Stimulated activated memory B cell treated with anti-CD40 and anti-IgM and Interleukin-4, amounts not matched to agents 10 μg/mL and 1 μg/mL and 100 μg/mL, for 72 hours (primary cell): Measurements from ENCODE around the gene MRPS35.
"Not testable (repeated sequence)": the region's sequence is repeated elsewhere in the genome, so short reads cannot be mapped to it uniquely, and the experiment has no call there.

Experiments used
- ATAC-seq: fragments of 150-1000 bp; cut with Tn5 transposase; 2 replicates; pipeline ENCODE4 v1.10.0; 2021
- H3K27ac Mint-ChIP-seq: one replicate; pipeline ENCODE4 v1.8.0; 2022; ENCODE audit warnings: mild to moderate bottlenecking, mixed read lengths
- H3K27me3 Mint-ChIP-seq: one replicate; pipeline ENCODE4 v1.8.0; 2022; ENCODE audit warnings: mixed read lengths
- H3K36me3 Mint-ChIP-seq: one replicate; pipeline ENCODE4 v1.8.0; 2022; ENCODE audit warnings: mixed read lengths
- H3K4me1 Mint-ChIP-seq: one replicate; pipeline ENCODE4 v1.8.0; 2022; ENCODE audit warnings: mixed read lengths
- H3K4me3 Mint-ChIP-seq: one replicate; pipeline ENCODE4 v1.8.0; 2022; ENCODE audit warnings: mild to moderate bottlenecking, moderate library complexity, mixed read lengths
- H3K9me3 Mint-ChIP-seq: one replicate; pipeline ENCODE4 v1.8.0; 2022; ENCODE audit warnings: mixed read lengths

Gene MRPS35

DNA sequence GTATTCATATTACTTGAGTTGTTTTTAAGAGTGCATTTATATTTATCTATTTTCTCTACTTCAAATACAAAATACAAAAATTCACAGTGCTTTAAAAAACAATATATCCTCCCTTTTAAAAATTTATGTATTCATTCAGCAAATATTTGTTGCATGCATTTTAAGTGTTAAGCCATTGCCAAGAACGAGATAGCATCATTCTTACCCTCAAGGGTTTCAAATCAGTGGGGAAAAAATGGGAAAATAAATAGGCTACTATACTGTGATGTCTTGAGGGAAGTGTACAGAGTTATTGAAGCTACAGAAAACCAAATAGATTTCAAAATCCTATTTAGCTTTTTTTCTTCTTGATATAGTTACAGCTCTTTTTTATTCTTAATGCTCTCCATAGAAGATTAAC is 23.2 kb downstream of the MRPS35 start:
- H3K9me3 Mint-ChIP-seq = no peaks in the 10 kb centered on the region
- no peaks in the 10 kb centered on the region for H3K27me3 Mint-ChIP-seq
- no peak for ATAC-seq
- no peak overlapping the region for H3K27ac Mint-ChIP-seq
- H3K4me3 Mint-ChIP-seq = no peak overlapping the region
- peaks cover 43% of the 10 kb centered on the region for H3K36me3 Mint-ChIP-seq
- no peaks in the 10 kb centered on the region for H3K4me1 Mint-ChIP-seq

DNA sequence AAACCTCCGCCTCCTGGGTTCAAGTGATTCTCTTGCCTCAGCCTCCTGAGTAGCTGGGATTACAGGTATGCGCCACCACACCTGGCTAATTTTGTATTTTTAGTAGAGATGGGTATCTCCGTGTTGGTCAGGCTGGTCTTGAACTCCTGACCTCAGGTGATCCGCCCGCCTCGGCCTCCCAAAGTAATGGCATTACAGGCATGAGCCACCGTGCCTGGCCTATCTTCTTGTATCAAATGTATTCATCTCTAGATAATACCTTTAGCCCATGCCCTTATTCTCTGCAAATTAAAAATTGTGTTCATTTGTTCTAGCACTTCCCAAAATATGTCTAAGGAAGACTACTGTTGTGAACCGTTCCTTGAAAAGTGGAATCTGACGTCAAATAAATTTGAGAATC is 23.7 kb downstream of the MRPS35 start:
- peaks cover 46% of the 10 kb centered on the region for H3K36me3 Mint-ChIP-seq
- H3K27ac Mint-ChIP-seq, H3K9me3 Mint-ChIP-seq: not testable (repeated sequence)

DNA sequence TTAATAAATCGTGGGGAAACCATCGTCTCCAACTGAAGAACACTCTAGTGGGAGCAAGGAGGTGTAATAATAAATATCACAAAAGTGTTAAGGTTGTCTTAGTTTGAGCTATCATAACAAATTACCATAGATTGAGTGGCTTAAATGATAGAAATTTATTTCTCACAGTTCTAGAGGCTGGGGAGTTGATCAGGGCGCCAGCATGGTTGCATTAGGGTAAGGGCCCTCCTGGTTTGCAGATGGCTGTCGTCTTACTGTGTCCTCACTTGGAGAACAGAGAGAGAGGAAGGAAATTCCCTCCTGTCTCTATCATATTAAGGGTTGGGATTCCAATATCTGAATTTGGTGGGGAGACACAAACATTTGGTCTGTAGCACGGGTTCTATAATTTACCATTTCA is 33.0 kb downstream of the MRPS35 start:
- Mint-ChIP-seq H3K4me1 (no peaks in the 10 kb centered on the region), H3K4me3 (no peak overlapping the region), H3K9me3 (no peaks in the 10 kb centered on the region), H3K27ac (no peak overlapping the region), H3K27me3 (no peaks in the 10 kb centered on the region), H3K36me3 (peaks cover 76% of the 10 kb centered on the region)
- ATAC-seq = no peak

More for the DNA sequence above, 23.7 kb downstream of the MRPS35 start:
- not testable (repeated sequence) for H3K27me3 Mint-ChIP-seq, H3K4me3 Mint-ChIP-seq, ATAC-seq, H3K4me1 Mint-ChIP-seq

DNA sequence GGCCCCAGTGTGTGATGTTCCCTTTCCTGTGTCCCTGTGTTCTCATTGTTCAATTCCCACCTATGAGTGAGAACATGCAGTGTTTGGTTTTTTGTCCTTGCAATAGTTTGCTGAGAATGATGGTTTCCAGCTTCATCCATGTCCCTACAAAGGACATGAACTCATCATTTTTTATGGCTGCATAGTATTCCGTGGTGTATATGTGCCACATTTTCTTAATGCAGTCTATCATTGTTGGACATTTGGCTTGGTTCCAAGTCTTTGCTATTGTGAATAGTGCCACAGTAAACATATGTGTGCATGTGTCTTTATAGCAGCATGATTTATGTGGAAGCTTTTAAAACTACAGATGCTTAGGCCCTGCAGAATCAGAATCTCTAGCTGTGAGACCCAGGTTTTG is 35.1 kb downstream of the MRPS35 start:
- not testable (repeated sequence) for H3K27ac Mint-ChIP-seq, H3K4me1 Mint-ChIP-seq, H3K27me3 Mint-ChIP-seq, H3K4me3 Mint-ChIP-seq, ATAC-seq, H3K9me3 Mint-ChIP-seq
- H3K36me3 Mint-ChIP-seq = peaks cover 57% of the 10 kb centered on the region

DNA sequence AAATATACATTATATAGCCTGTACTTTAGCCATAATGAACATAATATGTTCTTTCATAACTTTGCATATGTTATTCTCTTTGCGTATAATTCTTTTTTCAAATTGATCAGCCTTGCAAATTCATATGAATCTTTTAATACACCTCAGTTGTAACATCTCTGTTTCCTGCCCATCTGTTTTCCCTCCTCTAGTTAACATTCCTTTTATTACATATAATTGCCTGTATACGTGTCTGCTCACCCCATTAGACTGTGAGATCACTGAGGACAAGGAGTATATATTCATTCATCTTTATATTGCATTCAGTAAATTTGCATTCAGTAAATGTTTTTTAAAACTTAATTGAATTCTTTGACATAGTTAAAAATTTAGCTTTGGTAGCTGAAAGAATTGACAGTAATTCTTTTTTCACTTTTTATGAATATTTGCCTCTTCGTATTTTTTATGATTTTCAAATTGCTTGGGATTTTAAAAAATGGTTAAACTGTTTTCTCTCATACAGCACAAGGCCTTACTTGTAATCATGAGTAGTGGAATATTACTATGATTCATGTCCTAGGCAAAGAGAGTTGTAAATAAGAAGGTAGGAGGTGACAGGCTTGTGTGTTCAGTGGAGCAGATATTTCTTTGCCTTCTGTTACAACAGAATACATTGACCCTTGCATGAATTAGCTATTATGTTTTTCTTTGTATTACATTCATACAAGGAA is 36.6 kb downstream of the MRPS35 start:
- Mint-ChIP-seq H3K27me3 (no peaks in the 10 kb centered on the region), H3K9me3 (no peaks in the 10 kb centered on the region), H3K27ac (no peak overlapping the region), H3K4me1 (no peaks in the 10 kb centered on the region), H3K4me3 (no peak overlapping the region), H3K36me3 (peaks cover 44% of the 10 kb centered on the region)
- ATAC-seq = no peak

DNA sequence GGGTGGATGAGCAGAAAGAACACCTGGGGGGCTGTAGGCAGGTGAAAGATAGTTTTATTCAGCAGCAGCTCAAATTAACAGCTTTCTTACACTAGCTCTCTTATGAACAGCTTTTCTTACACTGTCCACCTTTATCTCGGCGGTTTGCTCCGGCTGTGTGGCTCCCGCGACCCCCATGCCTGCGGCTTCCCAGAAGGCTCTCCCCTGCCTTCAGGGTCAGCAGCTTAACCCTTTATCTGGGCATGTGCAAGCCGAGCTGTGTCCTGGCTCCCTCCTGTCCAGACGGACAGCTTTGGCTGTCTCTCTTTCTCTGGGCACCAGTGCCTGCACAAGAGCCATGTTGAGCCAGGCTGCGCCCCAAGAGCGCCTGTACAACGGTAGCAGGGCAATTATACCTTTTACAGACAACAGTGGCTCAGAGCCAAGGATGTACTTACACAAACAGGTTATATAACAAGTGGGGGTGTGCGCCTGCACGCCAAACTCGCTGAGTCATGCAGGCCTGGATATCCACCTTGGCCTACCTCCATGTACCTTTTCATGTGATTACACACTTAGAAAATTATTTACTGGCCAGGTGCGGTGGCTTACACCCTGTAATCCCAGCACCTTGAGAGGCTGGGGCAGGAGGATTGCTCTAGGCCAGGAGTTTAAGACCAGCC is 40.9 kb downstream of the MRPS35 start:
- Mint-ChIP-seq H3K27me3 (no peaks in the 10 kb centered on the region), H3K27ac (no peak overlapping the region), H3K36me3 (peaks cover 30% of the 10 kb centered on the region), H3K4me3 (no peak overlapping the region), H3K9me3 (no peaks in the 10 kb centered on the region), H3K4me1 (no peaks in the 10 kb centered on the region)
- ATAC-seq = no peak

DNA sequence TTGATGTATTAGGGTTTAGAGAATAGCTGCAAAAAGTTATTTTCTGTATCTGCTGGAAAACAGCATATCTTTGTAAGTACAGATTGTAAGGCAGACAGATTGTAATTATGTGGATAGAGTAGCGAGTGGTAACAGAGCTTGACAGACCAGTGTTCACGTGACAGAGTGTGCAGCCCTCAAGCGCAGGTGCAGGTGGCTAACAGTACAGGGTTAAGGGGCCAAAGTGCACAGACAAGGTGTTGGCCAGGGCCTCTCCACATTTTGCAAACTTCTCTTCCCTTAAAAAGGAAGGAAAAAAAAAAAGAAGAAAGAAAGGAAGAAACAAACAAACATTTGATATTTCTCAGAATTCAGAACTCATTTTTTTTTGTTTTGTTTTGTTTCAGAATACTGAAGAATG is 44.2 kb downstream of the MRPS35 start:
- no peaks in the 10 kb centered on the region for H3K27me3 Mint-ChIP-seq
- H3K27ac Mint-ChIP-seq = no peak overlapping the region

DNA sequence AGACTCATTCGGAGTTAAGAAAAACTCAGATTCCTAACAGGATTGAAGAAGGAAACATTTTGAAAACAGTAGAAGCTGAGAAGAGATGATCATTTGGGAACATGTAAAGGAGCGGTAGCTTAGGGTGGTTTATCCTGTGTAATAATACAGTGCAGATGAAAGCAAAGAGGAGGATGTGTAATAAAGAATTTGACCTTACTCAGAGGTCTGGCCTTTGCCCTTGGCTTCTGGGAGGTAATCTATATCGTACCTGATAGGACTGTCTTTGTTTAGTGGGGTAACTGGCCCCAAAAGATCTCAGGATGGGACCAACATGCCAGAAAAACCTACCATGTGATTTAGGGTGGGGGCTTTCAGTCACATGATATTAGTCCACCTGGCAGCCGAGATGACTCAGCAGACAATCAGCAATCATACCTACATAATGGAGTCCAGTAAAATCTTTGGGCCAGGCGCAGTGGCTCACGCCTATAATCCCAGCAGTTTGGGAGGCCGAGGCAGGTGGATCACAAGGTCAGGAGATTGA is 46.1 kb downstream of the MRPS35 start:
- Mint-ChIP-seq H3K4me3 (no peak overlapping the region), H3K27ac (no peak overlapping the region), H3K27me3 (no peaks in the 10 kb centered on the region), H3K4me1 (no peaks in the 10 kb centered on the region), H3K9me3 (no peaks in the 10 kb centered on the region), H3K36me3 (peaks cover 33% of the 10 kb centered on the region)
- no peak for ATAC-seq

More for the DNA sequence above, 44.2 kb downstream of the MRPS35 start:
- no peaks in the 10 kb centered on the region for H3K4me1 Mint-ChIP-seq
- no peak for ATAC-seq
- no peaks in the 10 kb centered on the region for H3K9me3 Mint-ChIP-seq
- no peak overlapping the region for H3K4me3 Mint-ChIP-seq
- H3K36me3 Mint-ChIP-seq = peaks cover 28% of the 10 kb centered on the region

DNA sequence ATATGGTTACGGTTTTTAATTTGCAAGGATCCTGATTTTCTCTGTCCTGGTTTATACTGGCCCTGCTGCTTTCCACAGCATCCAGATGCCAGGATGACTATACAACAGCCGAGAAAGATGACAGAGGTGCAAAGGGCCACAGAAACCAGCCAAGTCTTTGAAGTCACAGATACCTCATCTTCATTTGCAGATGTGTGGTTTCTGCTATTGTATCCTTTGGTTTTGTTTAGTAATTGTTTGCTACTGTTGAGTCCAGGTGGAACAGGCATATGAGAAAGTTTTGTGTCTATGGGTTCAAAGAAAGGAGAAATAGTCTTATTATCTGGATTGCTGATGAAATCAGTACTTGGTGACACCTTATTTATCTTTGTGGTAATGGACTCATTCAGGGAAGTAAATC is 52.1 kb downstream of the MRPS35 start:
- Mint-ChIP-seq H3K9me3 (no peaks in the 10 kb centered on the region), H3K4me3 (no peak overlapping the region), H3K27me3 (no peaks in the 10 kb centered on the region), H3K27ac (no peak overlapping the region), H3K36me3 (peaks cover 10% of the 10 kb centered on the region), H3K4me1 (no peaks in the 10 kb centered on the region)
- no peak for ATAC-seq

DNA sequence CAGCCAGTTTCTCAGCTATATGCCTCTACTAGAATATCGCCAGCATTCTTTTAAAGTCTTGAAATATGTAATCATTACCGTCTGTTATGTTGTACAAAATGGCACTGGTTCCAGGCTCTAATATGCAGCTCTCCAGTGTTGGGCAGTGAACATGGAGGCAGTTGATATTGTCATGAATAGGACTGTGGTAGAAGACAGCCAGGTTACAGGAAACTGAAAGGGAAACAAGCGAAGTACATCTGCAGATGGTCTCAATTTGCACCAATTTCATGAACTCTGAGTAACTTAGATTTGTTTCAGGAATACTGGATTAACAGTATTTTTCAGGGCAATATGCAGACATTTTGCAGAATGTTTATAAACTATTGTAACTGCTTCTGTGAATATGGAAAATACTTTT is 56.0 kb downstream of the MRPS35 start:
- Mint-ChIP-seq H3K4me3 (no peak overlapping the region), H3K9me3 (no peaks in the 10 kb centered on the region), H3K27me3 (no peaks in the 10 kb centered on the region), H3K4me1 (no peaks in the 10 kb centered on the region), H3K27ac (no peak overlapping the region), H3K36me3 (peaks cover 6% of the 10 kb centered on the region)
- no peak for ATAC-seq

DNA sequence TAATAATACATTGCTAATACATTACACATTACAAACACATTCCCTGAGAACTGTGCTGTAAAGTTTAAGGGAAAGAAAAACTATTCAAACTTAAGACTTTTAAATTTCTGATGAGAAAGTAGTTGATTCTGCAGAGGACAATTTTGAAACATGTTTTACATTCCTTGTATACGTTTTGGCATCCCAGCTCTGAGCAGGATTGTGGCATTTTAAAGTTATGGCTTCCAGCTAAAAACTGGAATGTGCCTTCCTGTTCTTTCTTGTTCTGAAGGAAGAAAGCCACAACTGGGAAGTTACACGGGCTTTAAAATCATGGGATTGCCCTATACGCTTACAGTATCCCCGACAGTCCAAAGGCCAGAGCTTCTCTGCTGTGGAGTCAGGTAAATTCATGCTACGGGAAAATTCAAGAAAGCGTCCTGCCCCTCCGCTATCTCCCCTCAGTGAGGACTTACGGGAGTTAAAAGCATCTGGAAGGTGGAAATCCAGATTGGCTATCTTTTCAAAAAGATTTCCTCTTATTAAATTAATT is 58.6 kb downstream of the MRPS35 start:
- no peaks in the 10 kb centered on the region for H3K9me3 Mint-ChIP-seq
- no peaks in the 10 kb centered on the region for H3K27me3 Mint-ChIP-seq
- no peaks in the 10 kb centered on the region for H3K36me3 Mint-ChIP-seq
- no peak for ATAC-seq
- no peak overlapping the region for H3K4me3 Mint-ChIP-seq
- no peak overlapping the region for H3K27ac Mint-ChIP-seq
- no peaks in the 10 kb centered on the region for H3K4me1 Mint-ChIP-seq

DNA sequence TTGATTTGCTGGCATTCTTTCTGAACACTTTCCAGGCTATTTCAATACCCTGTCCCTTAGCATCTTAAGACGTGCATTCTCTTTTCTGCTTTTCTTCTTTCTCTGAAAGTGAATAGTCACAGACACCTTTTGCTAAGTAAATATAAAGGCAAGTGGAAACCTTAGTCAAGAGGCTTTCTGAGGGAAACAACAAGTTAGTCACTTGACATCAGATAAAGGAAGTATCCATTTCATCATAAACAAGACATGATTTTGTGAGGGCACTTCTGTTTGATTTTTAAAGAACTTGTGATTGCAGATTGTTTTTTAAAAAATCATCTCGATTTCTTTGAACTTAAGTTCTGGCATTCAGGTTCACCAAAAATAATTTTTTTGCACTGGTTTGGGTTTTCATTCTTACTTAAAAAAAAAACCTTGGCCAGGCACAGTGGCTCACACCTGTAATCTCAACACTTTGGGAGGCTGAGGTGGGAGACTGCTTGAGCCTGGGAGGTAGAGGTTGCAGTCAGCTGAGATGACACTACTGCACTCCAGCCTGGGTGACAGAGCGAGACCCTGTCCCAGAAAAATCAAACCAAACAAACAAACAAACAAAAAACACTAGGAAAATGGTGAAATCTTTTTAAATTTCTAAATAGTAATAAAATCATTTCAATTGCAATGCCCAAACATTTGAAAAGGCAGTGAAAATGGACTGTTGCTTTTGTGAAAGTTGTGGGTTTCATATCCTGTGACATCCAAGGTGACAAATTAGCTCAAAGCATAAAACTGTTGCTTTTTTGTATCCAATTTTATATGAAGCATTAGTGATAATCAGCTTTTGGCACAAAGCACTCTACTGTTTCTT is 61.1 kb downstream of the MRPS35 start:
- no peak for ATAC-seq
- Mint-ChIP-seq H3K9me3 (no peaks in the 10 kb centered on the region), H3K4me1 (no peaks in the 10 kb centered on the region)

DNA sequence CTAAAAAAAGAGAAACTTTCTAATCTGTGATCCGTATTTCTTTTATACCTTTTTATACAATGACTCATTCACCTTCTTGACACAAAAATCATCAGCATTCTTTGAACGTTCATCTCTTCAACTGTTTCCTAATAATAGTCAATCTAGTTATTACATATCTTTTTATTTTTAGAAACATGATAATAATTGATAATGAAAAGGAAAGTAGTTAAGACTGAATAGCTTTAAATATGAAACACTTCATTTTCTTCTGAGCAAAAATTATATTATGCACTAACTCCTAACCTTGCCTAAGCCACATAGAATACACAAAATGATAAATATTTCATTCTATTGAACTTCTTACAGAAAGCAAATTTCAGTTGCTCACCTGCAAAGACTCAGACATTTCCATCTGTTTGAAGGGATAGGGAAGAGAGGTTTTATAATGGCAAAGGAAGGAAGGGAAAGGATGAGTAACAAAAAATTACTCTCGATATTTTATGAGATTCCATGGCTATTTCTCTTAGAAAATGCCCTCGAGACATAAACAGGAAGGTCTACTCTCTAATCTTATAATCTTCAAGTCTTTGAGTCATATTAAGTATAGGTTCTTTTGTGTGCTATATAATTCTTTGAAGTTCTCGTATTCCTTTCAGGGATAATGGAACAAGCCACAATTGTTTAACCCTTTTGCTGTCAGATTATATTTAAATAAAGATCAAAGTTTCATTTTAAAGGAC is 61.9 kb downstream of the MRPS35 start:
- H3K27me3 Mint-ChIP-seq = no peaks in the 10 kb centered on the region
- no peak for ATAC-seq
- no peaks in the 10 kb centered on the region for H3K9me3 Mint-ChIP-seq
- no peak overlapping the region for H3K27ac Mint-ChIP-seq
- H3K4me1 Mint-ChIP-seq = no peaks in the 10 kb centered on the region
- no peaks in the 10 kb centered on the region for H3K36me3 Mint-ChIP-seq
- no peak overlapping the region for H3K4me3 Mint-ChIP-seq

More for the DNA sequence above, 61.1 kb downstream of the MRPS35 start:
- H3K4me3 Mint-ChIP-seq = no peak overlapping the region
- H3K27ac Mint-ChIP-seq = no peak overlapping the region
- H3K27me3 Mint-ChIP-seq = no peaks in the 10 kb centered on the region
- H3K36me3 Mint-ChIP-seq = no peaks in the 10 kb centered on the region

DNA sequence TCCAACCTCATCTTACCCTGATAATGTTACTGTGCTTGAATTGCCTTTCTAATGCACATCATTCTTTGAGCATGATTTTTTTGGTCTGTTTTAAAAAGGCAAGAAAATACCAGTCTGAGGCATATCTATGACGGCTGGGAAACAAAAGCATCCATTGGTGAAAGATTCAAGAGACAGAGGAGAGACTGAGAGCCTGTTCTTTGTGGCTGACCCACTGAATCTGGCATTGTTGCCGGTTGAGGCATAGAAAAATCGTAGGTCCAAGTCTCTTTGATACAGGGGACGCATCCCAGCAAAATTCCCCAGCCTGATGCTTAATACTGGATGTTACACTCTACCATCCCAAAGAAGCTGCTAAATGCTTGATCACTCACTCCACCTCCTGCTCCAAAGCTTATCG is 66.5 kb downstream of the MRPS35 start:
- Mint-ChIP-seq H3K4me3 (no peak overlapping the region), H3K9me3 (no peaks in the 10 kb centered on the region), H3K27me3 (no peaks in the 10 kb centered on the region), H3K27ac (no peak overlapping the region), H3K4me1 (peaks cover 21% of the 10 kb centered on the region), H3K36me3 (peaks cover 6% of the 10 kb centered on the region)
- no peak for ATAC-seq

DNA sequence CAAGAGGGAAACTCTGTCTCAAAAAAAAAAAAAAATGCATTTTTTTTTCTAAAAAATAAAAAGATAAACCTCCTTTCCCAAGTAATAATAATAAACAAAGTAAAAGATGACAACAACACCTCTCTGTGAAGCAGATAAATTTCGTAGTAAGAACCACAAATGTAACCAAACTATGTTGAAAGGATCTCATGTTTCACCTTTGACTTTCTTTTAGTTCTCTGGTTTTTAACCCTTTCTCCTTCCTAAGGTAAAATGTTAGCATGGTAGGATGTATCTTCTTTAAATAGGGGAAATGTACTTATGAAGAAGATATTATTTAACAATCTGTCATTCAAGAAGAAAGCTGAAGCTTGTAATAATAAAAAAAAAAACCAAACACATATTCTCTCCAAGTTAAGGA is 67.6 kb downstream of the MRPS35 start:
- Mint-ChIP-seq H3K4me1 (peaks cover 32% of the 10 kb centered on the region), H3K4me3 (no peak overlapping the region), H3K36me3 (peaks cover 6% of the 10 kb centered on the region), H3K27ac (no peak overlapping the region), H3K9me3 (no peaks in the 10 kb centered on the region), H3K27me3 (no peaks in the 10 kb centered on the region)
- ATAC-seq = no peak
